KMS-11 (cell line): ENCODE measurements around the gene RAB36.

Experiments used
- H2AFZ ChIP-seq: fragments of 200-600 bp; sonication (generic); 2 replicates; pipeline ENCODE4 v1.6.1; 2016; ENCODE audit warnings: antibody characterized with exemption, mixed run types, low read depth
- H3K27ac ChIP-seq: fragments of 200-600 bp; sonication (generic); 2 replicates; pipeline ENCODE4 v1.6.1; 2016; ENCODE audit warnings: mild to moderate bottlenecking, mixed run types
- H3K27me3 ChIP-seq: fragments of 200-600 bp; sonication (generic); 2 replicates; pipeline ENCODE4 v1.6.1; 2017; ENCODE audit warnings: mild to moderate bottlenecking, low read depth, mixed run types, moderate library complexity; ENCODE audit not compliant: insufficient read depth
- H3K36me3 ChIP-seq: fragments of 200-600 bp; sonication (generic); 2 replicates; pipeline ENCODE4 v1.6.1; 2017; ENCODE audit warnings: mild to moderate bottlenecking, mixed run types; ENCODE audit not compliant: insufficient read depth
- H3K4me1 ChIP-seq: fragments of 200-600 bp; sonication (generic); 2 replicates; pipeline ENCODE4 v1.6.1; 2016; ENCODE audit warnings: mild to moderate bottlenecking, low read depth, mixed run types; ENCODE audit not compliant: poor library complexity, severe bottlenecking
- H3K4me2 ChIP-seq: fragments of 200-600 bp; sonication (generic); 2 replicates; pipeline ENCODE4 v1.7.0; 2016; ENCODE audit warnings: mild to moderate bottlenecking, mixed run types
- H3K4me3 ChIP-seq: fragments of 200-600 bp; sonication (generic); IDR thresholded peaks from 2 replicates; pipeline ENCODE4 v1.6.1; 2017; ENCODE audit warnings: low read depth, low read length, mixed read lengths; ENCODE audit not compliant: insufficient read depth
- H3K79me2 ChIP-seq: fragments of 200-600 bp; sonication (generic); 2 replicates; pipeline ENCODE4 v1.6.1; 2016; ENCODE audit warnings: low read depth, mixed run types; ENCODE audit not compliant: insufficient read depth
- H3K9ac ChIP-seq: fragments of 200-600 bp; sonication (generic); 2 replicates; pipeline ENCODE4 v1.6.1; 2016; ENCODE audit warnings: mild to moderate bottlenecking, mixed run types
- H4K20me1 ChIP-seq: fragments of 200-600 bp; sonication (generic); 2 replicates; pipeline ENCODE4 v1.6.1; 2016; ENCODE audit warnings: mild to moderate bottlenecking, mixed run types; ENCODE audit not compliant: insufficient read depth
- TF ChIP-seq, protein P1 (sequence below): fragments of 200-600 bp; sonication (generic); conservative IDR thresholded peaks from 2 replicates; pipeline ENCODE4 v1.6.1; 2017; ENCODE audit warnings: low read depth, mild to moderate bottlenecking, antibody characterized with exemption, low read length, moderate library complexity, mixed read lengths

RAB36 gene

GRCh38 chr22:23196165-23196564 is 50.9 kb downstream of the RAB36 start:
- no peaks in the 10 kb centered on the region for H3K4me1 ChIP-seq
- no peak overlapping the region for H2AFZ ChIP-seq
- peaks cover 100% of the 10 kb centered on the region for H3K79me2 ChIP-seq
- H3K9ac ChIP-seq = no peak overlapping the region
- H3K4me2 ChIP-seq = no peak overlapping the region
- H3K27ac ChIP-seq = no peak overlapping the region
- H4K20me1 ChIP-seq = peaks cover 29% of the 10 kb centered on the region
- H3K36me3 ChIP-seq = 0 out of 2 replicates have a peak, but pooled peaks cover 5% of the 10 kb centered on the region
- H3K27me3 ChIP-seq = no peaks in the 10 kb centered on the region
- TF ChIP-seq, protein P1, sequence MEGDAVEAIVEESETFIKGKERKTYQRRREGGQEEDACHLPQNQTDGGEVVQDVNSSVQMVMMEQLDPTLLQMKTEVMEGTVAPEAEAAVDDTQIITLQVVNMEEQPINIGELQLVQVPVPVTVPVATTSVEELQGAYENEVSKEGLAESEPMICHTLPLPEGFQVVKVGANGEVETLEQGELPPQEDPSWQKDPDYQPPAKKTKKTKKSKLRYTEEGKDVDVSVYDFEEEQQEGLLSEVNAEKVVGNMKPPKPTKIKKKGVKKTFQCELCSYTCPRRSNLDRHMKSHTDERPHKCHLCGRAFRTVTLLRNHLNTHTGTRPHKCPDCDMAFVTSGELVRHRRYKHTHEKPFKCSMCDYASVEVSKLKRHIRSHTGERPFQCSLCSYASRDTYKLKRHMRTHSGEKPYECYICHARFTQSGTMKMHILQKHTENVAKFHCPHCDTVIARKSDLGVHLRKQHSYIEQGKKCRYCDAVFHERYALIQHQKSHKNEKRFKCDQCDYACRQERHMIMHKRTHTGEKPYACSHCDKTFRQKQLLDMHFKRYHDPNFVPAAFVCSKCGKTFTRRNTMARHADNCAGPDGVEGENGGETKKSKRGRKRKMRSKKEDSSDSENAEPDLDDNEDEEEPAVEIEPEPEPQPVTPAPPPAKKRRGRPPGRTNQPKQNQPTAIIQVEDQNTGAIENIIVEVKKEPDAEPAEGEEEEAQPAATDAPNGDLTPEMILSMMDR = no peak
- H3K4me3 ChIP-seq = no peak overlapping the region

GRCh38 chr22:23197836-23198235 is 52.6 kb downstream of the RAB36 start:
- Histone ChIP-seq H3K9ac (no peak overlapping the region), H3K27ac (no peak overlapping the region), H4K20me1 (peaks cover 24% of the 10 kb centered on the region), H3K36me3 (0 out of 2 replicates have a peak, but pooled peaks cover 5% of the 10 kb centered on the region), H3K4me2 (no peak overlapping the region), H3K4me3 (no peak overlapping the region), H3K27me3 (no peaks in the 10 kb centered on the region), H3K79me2 (peaks cover 98% of the 10 kb centered on the region), H2AFZ (no peak overlapping the region), H3K4me1 (no peaks in the 10 kb centered on the region)
- TF ChIP-seq, protein P1 = no peak

DNA sequence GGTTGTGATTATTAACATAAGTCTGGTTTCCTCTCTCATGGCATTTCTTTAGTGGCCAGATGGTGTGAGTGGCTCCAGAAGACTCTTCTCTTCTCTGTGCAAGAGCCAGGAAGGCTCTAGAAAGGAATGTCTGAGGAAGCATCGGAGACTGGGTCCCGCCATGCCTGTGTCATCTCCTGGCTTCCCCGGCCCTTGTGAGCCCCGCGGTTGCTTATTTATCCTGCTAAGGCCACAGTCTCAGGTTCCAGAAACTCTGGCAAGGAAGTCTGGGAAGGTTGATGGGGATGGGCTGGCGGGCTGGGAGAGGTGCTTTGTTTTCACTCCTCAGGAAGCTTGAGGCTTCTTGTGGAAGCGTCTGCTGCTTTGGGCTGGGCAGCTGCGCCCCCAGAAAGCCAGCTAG is 53.9 kb downstream of the RAB36 start:
- TF ChIP-seq, protein P1 = no peak
- H3K79me2 ChIP-seq = peaks cover 98% of the 10 kb centered on the region
- H3K9ac ChIP-seq = no peak overlapping the region

DNA sequence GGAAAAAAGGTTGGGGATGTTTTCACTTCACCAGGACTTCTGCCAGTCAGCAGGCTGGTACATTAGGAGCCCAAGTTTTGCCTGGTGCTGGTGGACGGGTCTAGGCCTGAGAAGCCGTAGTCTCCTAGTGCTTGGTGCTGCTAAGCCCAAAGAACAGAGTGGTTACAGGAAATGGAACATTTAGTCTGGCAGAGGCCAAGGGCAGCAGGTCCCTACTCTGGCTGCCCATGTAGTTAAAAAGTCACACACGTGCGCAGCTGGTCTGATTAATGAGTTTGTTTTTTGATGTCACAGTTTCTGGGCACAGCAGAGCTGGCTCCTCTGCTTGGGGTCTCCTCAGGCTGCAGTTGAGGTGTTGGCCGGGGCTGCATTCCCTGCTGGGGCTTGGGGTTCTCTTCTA is 55.6 kb downstream of the RAB36 start:
- Histone ChIP-seq H3K79me2 (peaks cover 98% of the 10 kb centered on the region), H2AFZ (no peak overlapping the region), H3K36me3 (0 out of 2 replicates have a peak, but pooled peaks cover 5% of the 10 kb centered on the region), H3K9ac (no peak overlapping the region), H4K20me1 (peaks cover 21% of the 10 kb centered on the region), H3K4me1 (peaks cover 18% of the 10 kb centered on the region), H3K4me2 (no peak overlapping the region), H3K4me3 (no peak overlapping the region), H3K27ac (no peak overlapping the region), H3K27me3 (no peaks in the 10 kb centered on the region)
- TF ChIP-seq, protein P1 = no peak

More for the DNA sequence above, 53.9 kb downstream of the RAB36 start:
- no peak overlapping the region for H3K27ac ChIP-seq
- peaks cover 21% of the 10 kb centered on the region for H4K20me1 ChIP-seq
- H2AFZ ChIP-seq = no peak overlapping the region
- no peaks in the 10 kb centered on the region for H3K27me3 ChIP-seq
- H3K36me3 ChIP-seq = 0 out of 2 replicates have a peak, but pooled peaks cover 5% of the 10 kb centered on the region
- H3K4me2 ChIP-seq = no peak overlapping the region
- peaks cover 1% of the 10 kb centered on the region for H3K4me1 ChIP-seq
- no peak overlapping the region for H3K4me3 ChIP-seq
